ENCODE measurements around the gene SRA1. TPM values are rescaled to one million over a fixed set of nuclear protein-coding genes. Genes with fewer than 3 reads are reported as not detected.

SRA1 gene
- total RNA-seq, 1 donor from 2014 or later, result 50.3 TPM

DNA sequence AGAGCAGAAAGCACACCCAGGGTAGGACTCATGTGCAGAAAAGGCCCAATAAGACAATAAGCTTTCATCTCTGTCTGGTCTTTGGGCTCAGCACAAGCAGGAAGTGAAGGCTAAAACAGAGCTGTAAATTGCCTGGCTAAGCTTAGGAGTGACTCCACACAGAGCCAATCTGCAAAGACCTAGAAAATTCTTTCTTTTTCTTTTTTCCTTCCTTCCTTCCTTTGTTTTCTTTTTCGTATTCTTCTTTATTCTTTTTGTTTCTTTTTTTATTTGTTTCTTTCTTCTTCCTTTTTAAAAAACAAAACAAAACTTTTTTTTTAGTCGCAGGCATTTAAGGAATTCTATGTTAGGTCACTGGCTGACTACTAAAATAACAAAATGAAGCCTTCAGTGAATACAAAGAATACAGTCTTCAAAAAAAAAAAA, 19.5 kb upstream of the SRA1 start:
- TF ChIP-seq, protein P1, sequence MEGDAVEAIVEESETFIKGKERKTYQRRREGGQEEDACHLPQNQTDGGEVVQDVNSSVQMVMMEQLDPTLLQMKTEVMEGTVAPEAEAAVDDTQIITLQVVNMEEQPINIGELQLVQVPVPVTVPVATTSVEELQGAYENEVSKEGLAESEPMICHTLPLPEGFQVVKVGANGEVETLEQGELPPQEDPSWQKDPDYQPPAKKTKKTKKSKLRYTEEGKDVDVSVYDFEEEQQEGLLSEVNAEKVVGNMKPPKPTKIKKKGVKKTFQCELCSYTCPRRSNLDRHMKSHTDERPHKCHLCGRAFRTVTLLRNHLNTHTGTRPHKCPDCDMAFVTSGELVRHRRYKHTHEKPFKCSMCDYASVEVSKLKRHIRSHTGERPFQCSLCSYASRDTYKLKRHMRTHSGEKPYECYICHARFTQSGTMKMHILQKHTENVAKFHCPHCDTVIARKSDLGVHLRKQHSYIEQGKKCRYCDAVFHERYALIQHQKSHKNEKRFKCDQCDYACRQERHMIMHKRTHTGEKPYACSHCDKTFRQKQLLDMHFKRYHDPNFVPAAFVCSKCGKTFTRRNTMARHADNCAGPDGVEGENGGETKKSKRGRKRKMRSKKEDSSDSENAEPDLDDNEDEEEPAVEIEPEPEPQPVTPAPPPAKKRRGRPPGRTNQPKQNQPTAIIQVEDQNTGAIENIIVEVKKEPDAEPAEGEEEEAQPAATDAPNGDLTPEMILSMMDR (IDR thresholded peaks at IDR 0.05), result no peak
- H3K27me3 Mint-ChIP-seq (ENCODE audit: low read depth), result peaks cover 3% of the 10 kb centered on the region
- no peaks in the 10 kb centered on the region for H3K9me3 Mint-ChIP-seq (ENCODE audit: low read depth)
- H3K4me1 Mint-ChIP-seq (ENCODE audit: low read depth), result peaks cover 30% of the 10 kb centered on the region
- H3K36me3 Mint-ChIP-seq (ENCODE audit: low read depth), result no peaks in the 10 kb centered on the region
- DNase-seq (ENCODE audit: low spot score), result no peak
- peak overlapping the region; percentile 85 for H3K27ac Mint-ChIP-seq (ENCODE audit: unreplicated experiment)
- H3K4me3 Mint-ChIP-seq (ENCODE audit: unreplicated experiment), result no peak overlapping the region

DNA sequence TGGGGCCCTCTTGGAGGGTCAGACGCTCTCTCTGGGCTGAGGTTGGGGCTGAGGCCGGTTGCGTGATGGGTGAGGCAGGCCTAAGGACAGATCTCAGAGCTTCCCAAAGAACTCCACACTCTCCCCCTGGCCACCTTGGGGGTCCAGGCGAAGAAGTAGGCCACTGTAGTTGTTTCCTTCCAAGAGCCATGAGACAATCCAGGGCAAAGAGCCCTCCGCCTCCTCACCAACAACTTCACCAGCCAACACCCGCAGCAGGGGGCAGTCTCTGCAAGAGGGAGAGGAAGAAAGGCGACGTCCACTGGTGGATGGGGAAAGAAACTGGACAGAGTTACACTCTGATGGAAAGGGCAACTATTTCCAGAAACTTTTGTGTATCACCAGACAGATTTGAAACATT, 18.0 kb upstream of the SRA1 start:
- Mint-ChIP-seq H3K27ac (ENCODE audit: unreplicated experiment) (no peak overlapping the region), H3K4me3 (ENCODE audit: unreplicated experiment) (no peak overlapping the region), H3K27me3 (ENCODE audit: low read depth) (no peaks in the 10 kb centered on the region), H3K9me3 (ENCODE audit: low read depth) (no peaks in the 10 kb centered on the region), H3K36me3 (ENCODE audit: low read depth) (no peaks in the 10 kb centered on the region), H3K4me1 (ENCODE audit: low read depth) (peaks cover 30% of the 10 kb centered on the region)
- no peak for DNase-seq (ENCODE audit: low spot score)
- TF ChIP-seq, protein P1 (IDR thresholded peaks at IDR 0.05), result peak; percentile 33

DNA sequence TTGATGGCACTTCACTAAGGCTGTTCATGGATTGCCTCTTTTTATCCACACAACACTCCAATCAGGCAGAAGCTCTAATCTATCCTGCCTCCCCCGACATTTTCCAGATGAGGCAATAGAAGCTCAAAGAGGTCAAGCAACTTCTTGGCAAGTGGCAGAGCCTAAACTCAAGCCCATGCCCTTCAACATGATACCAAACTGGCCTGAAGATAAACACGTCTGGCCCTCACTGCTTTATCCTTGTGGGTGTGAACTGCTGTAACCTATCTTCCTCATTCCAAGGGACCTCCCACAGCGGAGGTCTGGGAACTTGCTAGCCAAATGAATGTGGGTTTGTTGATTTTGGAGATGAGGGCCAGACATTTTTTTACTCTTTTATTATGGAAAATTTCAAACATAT, 16.9 kb upstream of the SRA1 start:
- peak overlapping the region; percentile 74 for H3K27ac Mint-ChIP-seq (ENCODE audit: unreplicated experiment)
- no peaks in the 10 kb centered on the region for H3K27me3 Mint-ChIP-seq (ENCODE audit: low read depth)
- H3K4me3 Mint-ChIP-seq (ENCODE audit: unreplicated experiment), result no peak overlapping the region
- H3K9me3 Mint-ChIP-seq (ENCODE audit: low read depth), result no peaks in the 10 kb centered on the region
- H3K36me3 Mint-ChIP-seq (ENCODE audit: low read depth), result no peaks in the 10 kb centered on the region
- DNase-seq (ENCODE audit: low spot score), result no peak
- TF ChIP-seq, protein P1 (IDR thresholded peaks at IDR 0.05), result no peak
- H3K4me1 Mint-ChIP-seq (ENCODE audit: low read depth), result peaks cover 30% of the 10 kb centered on the region

DNA sequence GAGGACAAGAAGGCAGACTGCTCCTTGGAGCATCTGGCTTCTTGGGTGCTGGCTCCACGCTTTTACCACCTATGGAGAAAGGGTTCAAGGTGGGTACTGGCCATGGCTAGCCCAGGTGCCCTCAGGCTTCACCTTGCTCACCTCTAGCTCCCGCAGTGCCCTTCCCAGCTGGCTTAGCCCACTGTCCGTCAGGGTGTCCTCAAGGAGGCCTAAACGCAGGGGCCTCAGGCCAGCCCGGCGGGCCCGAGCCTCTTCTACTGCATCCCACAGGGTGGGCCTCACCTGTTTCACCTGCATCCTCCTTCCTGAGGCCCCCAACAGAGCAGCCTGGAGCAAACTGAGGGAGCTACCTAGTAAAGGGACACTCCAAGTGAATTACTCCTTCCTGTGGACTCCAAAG, 16.4 kb upstream of the SRA1 start:
- DNase-seq (ENCODE audit: low spot score), result no peak
- H3K27me3 Mint-ChIP-seq (ENCODE audit: low read depth), result no peaks in the 10 kb centered on the region
- H3K9me3 Mint-ChIP-seq (ENCODE audit: low read depth), result no peaks in the 10 kb centered on the region
- no peak overlapping the region for H3K27ac Mint-ChIP-seq (ENCODE audit: unreplicated experiment)
- H3K36me3 Mint-ChIP-seq (ENCODE audit: low read depth), result no peaks in the 10 kb centered on the region
- TF ChIP-seq, protein P1 (IDR thresholded peaks at IDR 0.05), result no peak
- peaks cover 30% of the 10 kb centered on the region for H3K4me1 Mint-ChIP-seq (ENCODE audit: low read depth)
- H3K4me3 Mint-ChIP-seq (ENCODE audit: unreplicated experiment), result no peak overlapping the region

DNA sequence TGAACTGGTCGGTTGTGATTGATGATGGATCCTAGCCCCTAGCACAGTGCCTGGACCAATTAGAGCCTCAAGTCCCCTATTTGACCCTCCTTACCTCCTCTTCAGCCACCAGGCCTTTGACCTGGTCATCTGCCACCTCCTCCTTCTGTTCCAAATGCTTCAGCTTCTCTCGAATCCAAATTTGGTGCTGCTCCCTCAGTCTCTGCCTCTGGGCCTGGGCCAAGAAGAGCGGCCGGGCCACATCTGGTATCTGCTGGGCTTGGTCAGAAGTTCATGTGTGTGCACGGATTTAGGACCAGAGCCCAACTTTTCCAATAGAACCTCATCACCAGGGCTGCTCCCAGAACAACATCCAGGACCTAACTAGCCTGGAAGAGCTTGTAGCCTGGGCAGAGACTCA, 13.8 kb upstream of the SRA1 start:
- peaks cover 23% of the 10 kb centered on the region for H3K4me1 Mint-ChIP-seq (ENCODE audit: low read depth)
- DNase-seq (ENCODE audit: low spot score), result no peak
- peaks cover 10% of the 10 kb centered on the region for H3K36me3 Mint-ChIP-seq (ENCODE audit: low read depth)
- H3K4me3 Mint-ChIP-seq (ENCODE audit: unreplicated experiment), result no peak overlapping the region
- H3K27ac Mint-ChIP-seq (ENCODE audit: unreplicated experiment), result no peak overlapping the region
- TF ChIP-seq, protein P1 (IDR thresholded peaks at IDR 0.05), result no peak
- H3K27me3 Mint-ChIP-seq (ENCODE audit: low read depth), result no peaks in the 10 kb centered on the region
- no peaks in the 10 kb centered on the region for H3K9me3 Mint-ChIP-seq (ENCODE audit: low read depth)
